ENCODE results near the gene CMTM7. TPM values are rescaled to one million over a fixed set of nuclear protein-coding genes. Genes with fewer than 3 reads are reported as not detected.
A peak's percentile ranks its signal among the peaks of the same experiment; 100 is the strongest.

CMTM7 gene
- total RNA-seq, 1 donor from 2014 or later = 19.5 TPM

DNA sequence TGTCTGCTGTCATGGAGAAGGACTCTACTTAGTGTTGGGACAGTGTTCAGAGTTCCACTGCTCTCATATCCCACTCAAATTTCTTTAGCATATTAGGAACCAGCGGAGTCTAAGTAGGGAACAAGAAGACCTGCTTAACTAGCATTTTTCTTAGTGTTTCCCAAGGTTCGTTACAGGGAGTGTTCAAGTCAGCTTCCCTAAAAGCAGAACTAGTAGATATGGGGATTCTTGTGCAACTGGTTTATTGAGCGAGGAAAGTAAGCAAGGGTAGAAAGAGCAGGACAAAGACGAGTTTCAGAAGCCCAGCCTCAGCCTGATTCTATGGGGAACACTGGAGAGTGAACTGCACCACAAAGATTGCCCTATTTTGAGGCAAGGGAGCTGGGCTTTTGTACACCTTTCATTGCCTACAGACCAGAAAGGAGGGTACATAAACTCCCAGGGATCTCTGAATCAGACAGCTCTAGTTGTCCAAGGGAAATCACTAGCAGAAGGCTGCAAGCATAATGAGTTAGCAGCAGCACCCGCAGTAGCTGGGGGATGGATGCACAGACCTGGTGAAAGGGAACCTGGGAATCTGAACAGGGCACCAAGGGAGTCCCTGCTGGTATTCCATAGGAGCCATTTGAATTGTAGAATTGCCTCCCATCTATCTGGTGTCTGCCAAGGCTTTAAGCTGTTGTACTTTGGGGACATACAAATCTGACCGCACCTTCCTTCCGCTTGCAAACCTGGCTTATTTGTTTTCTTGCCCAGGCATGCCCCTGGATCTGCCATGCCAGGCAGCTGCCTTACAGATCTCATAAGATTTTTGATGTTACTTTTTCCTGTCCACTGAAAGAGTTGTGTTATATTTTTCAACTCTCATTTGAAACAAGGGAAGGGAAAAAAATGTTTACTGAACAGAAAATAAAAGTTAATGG is 15.1 kb downstream of the CMTM7 start:
- peak; percentile 39 for ATAC-seq
- DNase-seq (ENCODE audit: low spot score) = no peak
- intact Hi-C loops (cut with DNase I) = no loop called here

DNA sequence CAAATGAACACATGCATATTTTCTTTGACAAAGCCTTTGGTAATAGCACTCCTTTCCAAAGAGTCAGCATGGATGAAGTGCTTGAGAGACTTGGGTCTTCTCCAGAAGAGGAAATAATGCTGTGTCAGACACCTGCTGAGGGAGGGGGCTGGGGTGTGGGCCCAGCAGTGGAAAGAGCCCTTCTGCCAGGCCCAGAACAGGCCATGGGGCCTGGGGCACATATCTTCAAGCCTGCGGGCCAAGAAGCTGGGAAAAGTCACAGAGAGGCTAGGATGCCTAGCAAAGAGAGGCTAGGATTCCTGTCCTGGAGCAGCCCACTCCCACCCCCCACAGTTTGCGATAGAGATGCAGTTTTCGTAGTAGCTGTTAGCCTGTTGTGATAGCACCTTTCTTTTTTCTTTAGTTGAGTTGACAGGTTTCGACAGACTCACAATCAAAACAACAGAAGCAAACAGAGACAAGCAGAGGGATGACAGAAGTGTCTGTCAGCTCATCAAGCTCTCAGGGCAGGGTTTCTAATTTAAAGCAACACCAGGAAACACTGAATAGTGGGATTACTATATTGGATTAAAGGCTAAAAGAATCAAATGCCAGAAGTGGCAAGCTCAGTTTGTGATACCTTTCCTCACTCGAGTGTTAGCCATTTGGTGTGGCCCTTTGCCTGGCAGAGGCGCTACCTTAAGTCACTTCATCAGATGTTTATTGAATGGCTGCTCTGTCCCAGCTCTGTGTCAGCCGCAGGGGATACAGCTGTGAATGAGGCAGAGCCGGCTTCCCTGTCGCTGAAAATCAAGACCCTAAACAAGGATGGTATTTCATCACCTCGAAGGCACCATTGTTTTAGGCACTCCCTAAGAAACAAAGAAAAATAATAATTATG is 19.0 kb downstream of the CMTM7 start:
- DNase-seq (ENCODE audit: low spot score) (no peak), ATAC-seq (no peak)
- intact Hi-C loops (cut with DNase I) = no loop called here

DNA sequence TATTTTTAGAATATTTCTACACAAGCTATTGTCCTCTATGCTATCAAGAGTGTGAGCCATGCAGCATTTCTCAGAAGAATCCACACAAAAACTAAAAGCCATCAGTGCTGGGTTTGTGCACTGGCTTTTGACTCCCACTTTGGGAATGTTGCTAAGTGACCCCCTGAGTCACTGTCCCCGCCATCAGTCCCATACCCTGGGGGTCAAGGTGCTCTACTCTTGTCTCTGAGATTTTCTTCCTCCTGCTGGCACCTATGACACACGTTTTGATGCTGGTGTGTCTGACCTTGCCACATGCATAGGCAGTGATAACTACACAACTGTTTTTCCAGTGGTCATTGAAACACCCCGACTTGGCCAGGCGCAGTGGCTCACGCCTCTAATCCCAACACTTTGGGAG is 19.8 kb downstream of the CMTM7 start:
- no peak for DNase-seq (ENCODE audit: low spot score)
- intact Hi-C loops (cut with DNase I) = no loop called here
- no peak for ATAC-seq

- ATAC-seq (no peak), DNase-seq (ENCODE audit: low spot score) (no peak)
- intact Hi-C loops (cut with DNase I) = no loop called here
These were observed 21.2 kb downstream of the CMTM7 start for GRCh38 chr3:32412887-32413286.

- no peak for DNase-seq (ENCODE audit: low spot score)
- no peak for ATAC-seq
- intact Hi-C loops (cut with DNase I) = no loop called here
These were observed 22.3 kb downstream of the CMTM7 start for GRCh38 chr3:32413845-32414521.

- intact Hi-C loops (cut with DNase I) = no loop called here
- ATAC-seq (peak; percentile 75), DNase-seq (ENCODE audit: low spot score) (no peak)
These were observed 23.0 kb downstream of the CMTM7 start for GRCh38 chr3:32414522-32415202.

DNA sequence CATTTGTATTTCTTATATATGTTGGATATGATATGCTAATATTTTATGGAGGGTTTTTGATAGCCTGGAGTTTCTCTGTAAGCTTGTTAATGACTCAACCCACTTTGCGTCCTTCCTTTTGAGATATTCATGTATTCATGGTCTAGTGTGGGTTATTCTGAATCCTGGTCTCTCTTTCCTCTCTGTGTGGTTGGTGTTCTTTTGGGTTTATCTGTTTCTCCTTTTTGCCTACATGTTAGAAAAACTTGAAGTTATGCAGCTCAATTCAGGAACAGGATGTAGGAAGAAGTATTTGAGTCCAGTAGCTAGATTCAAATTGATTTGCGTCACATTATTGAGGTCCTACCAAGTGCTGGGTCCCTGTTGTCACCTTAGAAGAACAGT is 28.1 kb downstream of the CMTM7 start:
- intact Hi-C loops (cut with DNase I) = no loop called here
- no peak for DNase-seq (ENCODE audit: low spot score)
- ATAC-seq = no peak

DNA sequence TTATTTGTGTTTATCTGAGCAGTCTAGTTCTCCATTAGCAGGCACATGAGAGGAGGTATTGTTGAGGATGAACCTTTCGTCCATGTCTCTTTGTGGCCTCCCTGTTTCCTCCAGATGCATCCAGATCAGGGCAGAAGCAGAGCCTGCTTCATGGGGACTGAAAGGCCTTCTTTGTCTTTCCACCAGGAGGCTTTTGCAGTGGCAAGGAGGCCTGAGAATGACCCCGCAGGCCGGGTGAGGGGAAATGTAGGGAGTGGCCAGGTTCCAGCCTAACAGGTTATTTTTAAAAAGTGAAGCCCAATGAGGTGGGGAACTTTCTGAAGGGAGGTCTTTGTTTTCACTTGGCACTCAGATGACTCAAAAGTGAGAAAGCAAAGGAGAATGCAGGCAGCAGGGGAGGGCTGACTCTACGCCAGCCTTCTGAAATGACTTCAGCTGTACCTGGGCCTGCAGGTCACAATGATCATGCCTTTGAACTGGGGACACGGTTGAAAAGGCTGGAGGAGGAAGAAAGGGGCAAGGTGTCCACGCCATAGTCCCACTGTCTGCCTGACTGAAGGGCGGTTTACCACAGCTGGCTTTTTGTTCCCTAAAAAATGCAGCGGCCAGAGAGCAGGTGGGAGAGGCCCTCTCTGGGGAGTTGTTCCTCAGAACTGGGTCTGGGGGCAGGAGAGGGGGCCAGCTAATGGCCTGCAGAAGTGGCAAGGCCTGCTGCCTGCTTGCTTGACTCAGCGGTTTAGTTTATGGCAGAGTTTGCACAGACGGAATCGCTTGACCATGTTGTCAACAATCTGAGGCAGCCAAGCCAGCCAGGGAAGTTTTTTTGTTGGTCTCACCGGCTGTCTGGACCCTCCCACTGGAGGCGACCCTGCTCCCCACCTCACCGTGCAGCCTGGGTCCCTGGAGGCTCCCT is 28.7 kb downstream of the CMTM7 start:
- ATAC-seq (peak; percentile 86), DNase-seq (ENCODE audit: low spot score) (no peak)
- intact Hi-C loops (cut with DNase I) = no loop called here

DNA sequence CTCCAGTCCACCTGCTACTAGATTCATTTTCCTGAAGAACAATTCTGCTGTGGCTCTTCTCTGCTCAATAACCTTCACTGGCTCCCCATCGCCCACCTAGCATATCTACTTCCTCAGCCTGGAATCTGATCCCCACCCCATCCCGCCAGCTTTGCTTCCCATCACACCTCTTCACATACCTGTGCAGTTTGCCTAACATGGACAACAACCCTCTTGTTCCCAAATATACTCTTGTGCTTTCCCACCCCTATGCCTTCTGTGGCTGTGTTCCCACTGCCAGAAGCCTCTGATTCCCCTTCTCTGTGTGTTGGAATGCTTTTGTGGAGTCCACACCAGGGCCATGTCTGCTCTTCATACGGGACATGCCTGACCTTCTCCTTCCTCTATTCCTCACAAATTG is 29.5 kb downstream of the CMTM7 start:
- intact Hi-C loops (cut with DNase I) = no loop called here
- ATAC-seq (no peak), DNase-seq (ENCODE audit: low spot score) (no peak)

DNA sequence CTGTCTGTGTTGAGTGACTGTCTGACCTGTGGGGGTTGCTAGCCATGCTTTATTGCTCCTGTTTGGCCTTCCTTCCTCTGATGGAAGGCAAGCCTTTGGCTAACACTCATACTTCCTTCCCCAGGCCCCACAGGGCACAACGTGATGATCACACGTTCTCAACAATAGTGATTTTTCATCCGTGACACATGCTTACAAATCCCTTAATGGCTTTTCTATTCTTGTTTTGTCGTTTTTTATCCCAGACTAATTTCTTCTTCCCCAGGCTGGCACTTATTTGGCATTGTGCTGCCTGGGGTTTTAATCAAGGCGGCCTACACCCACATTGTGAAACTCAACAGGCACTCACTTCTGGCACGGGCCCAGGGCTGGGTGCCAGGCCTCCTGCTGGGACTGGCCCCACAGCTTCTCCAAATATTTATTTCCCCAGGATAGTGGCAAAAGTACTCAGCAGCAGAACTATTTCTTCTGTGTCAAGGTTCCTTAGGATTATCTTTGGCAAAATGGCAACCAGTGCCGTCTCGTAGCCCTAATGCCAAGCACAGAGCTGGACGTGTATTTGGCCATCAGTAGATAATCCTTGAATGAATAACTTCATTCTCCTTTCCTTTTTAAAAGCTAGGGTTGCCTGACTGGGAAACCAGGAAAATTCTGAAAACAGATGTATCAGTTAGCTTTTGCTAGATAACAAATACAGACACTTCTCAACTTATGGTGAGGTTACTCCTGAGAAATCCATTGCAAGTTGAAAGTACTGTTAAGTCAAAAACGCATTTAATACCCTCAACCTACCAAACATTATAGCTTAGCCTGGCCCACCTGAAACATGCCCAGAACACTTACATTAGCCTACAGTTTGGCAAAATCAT is 30.6 kb downstream of the CMTM7 start:
- DNase-seq (ENCODE audit: low spot score) (peak; percentile 88), ATAC-seq (peak; percentile 65)
- intact Hi-C loops (cut with DNase I) = no loop called here

- intact Hi-C loops (cut with DNase I) = no loop called here
- DNase-seq (ENCODE audit: low spot score) = no peak
- peak; percentile 23 for ATAC-seq
These were observed 31.3 kb downstream of the CMTM7 start for GRCh38 chr3:32422943-32423342.

GRCh38 chr3:32423534-32423933 is 31.9 kb downstream of the CMTM7 start:
- no peak for DNase-seq (ENCODE audit: low spot score)
- intact Hi-C loops (cut with DNase I) = no loop called here
- no peak for ATAC-seq

DNA sequence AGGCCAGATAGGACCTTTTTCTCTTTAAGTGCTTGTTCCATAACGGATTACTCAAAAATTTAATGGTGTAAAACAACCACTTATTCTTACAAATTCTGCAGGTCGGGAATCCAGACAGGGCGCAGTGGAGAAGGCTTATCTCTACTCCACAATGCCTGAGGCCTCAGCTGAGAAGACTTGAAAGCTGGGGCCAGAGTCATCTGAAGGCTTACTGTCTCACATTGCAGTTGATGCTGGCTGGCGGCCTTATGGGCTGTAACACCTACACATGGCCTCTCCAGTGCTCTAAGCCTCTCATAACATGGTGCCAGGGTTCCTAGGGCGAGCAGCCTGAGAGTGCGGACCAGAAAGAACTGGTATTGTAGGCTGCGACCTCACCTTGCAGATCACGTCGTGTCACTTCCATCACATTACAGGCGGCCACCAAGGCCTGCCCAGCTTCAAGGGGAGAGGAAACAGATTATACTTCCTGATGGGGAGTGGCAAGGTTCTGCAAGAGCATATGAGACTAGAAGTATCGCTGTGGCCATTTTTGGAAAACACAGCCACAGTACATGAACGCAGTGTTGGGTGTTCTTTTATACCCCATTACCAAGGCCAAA is 32.4 kb downstream of the CMTM7 start:
- intact Hi-C loops (cut with DNase I) = no loop called here
- no peak for DNase-seq (ENCODE audit: low spot score)
- no peak for ATAC-seq

GRCh38 chr3:32424581-32425250 is 33.1 kb downstream of the CMTM7 start:
- intact Hi-C loops (cut with DNase I) = no loop called here
- ATAC-seq (no peak), DNase-seq (ENCODE audit: low spot score) (no peak)

DNA sequence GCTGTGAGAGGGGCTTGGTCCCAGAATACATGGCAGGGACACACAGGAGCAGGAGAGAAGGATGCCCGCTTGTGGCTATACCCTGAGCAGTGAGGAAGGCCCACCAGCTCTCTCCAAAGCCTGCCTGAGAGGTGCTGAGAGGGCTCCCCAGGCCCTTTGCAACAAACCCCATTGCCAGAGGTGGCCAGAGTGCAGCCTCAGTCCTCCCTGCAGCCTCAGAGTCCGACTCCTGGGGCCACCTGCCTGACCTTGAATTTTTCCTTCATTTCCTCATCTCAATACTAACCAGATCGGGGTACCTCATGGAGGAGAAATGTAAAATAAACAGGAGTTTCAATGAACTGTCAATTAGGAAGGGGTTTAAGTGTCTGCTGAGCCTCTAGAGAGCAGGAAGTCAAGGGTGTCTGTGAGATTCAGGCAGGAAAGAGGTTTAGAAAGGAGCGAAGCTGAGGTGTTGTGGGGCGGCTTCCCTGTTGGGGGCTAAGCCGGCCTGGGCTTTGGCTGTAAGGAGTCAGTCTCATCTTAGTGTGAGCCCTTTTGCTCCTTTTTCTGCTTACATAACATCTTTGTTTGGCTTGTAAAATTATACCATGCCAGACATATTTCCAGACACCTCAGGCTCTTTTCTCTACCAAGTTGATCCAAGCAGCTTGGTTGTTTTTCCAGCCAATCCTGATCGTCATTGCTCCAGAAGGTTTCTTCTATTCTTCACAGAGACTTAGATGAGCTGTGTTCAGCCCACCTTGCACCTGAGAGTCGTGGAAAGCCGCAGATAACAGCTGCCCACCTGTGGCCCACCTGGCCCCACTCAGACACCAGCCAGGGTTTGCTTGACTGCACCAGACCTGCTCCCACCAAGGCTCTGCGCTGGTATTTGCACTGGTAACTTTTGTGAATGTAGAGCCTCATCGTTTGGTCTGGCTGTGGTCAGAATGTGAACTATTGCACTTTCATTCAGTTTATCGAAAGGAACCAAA is 36.7 kb downstream of the CMTM7 start:
- intact Hi-C loops (cut with DNase I) = no loop called here
- DNase-seq (ENCODE audit: low spot score) (no peak), ATAC-seq (no peak)
